B cell (primary cell): Measurements from ENCODE around the gene SEC14L6. TPM values are rescaled to one million over a fixed set of nuclear protein-coding genes. Genes with fewer than 3 reads are reported as not detected.

Experiments
- ATAC-seq: fragments of 200-7000 bp; cut with Tn5 transposase; one replicate; pipeline ENCODE4 v1.10.0; 2021; ENCODE audit warnings: low read depth, mild to moderate bottlenecking, moderate number of reproducible peaks, moderate library complexity
- CTCF ChIA-PET: fragments of 350-600 bp; sonication (Branson Sonifier 250); formaldehyde crosslinking; loops from one replicate; lab custom pipeline; 2021; ENCODE audit warnings: antibody characterized with exemption, inconsistent platforms; lab: Charles Lee
- POLR2A ChIA-PET: fragments of 350-600 bp; sonication (Branson Sonifier 250); formaldehyde crosslinking; loops from one replicate; lab custom pipeline; 2021; ENCODE audit warnings: antibody characterized with exemption; lab: Charles Lee
- DNase-seq: peaks from one replicate; pipeline ENCODE4 v3.0.0; 2013
- H2AFZ ChIP-seq: 2 replicates; pipeline ENCODE4 v1.6.1; 2012; ENCODE audit warnings: mild to moderate bottlenecking, low read depth, low read length; ENCODE audit not compliant: insufficient read depth, poor library complexity, severe bottlenecking
- H3K27ac ChIP-seq, 2 donors: 1 replicate in 1 of 2; 2 replicates in 1 of 2; pipeline ENCODE4 v1.5.1; 2012 to 2013; ENCODE audit warnings: low read length in 2 of 2, mild to moderate bottlenecking in 2 of 2, moderate library complexity in 1 of 2
- H3K27me3 ChIP-seq, 4 experiments: fragments of 200-600 bp in 1 of 4; sonication (generic) in 1 of 4; replicated peaks in 1 of 4; 1 replicate in 2 of 4; 2 replicates in 2 of 4; pipeline versions ENCODE4 v1.6.1 to v1.7.0; 2013 to 2016; ENCODE audit warnings: low read length in 3 of 4, mild to moderate bottlenecking in 2 of 4, mixed read lengths in 1 of 4, moderate library complexity in 1 of 4; ENCODE audit not compliant: insufficient read depth in 4 of 4, control insufficient read depth in 3 of 4; ENCODE audit errors: control extremely low read depth in 1 of 4
- H3K36me3 ChIP-seq, 2 experiments: replicated peaks in 1 of 2; 1 replicate in 1 of 2; 2 replicates in 1 of 2; pipeline versions ENCODE4 v1.6.1 to v1.7.1; 2013; ENCODE audit warnings: low read length in 1 of 2; ENCODE audit not compliant: insufficient read depth in 2 of 2, control insufficient read depth in 1 of 2; ENCODE audit errors: control extremely low read depth in 1 of 2, extremely low read depth in 1 of 2
- H3K4me1 ChIP-seq, 2 donors: fragments of 200-600 bp in 1 of 2; sonication (generic) in 1 of 2; 1 replicate in 1 of 2; 2 replicates in 1 of 2; pipeline versions ENCODE4 v1.5.1 to v1.6.1; 2013 to 2017; ENCODE audit warnings: low read length in 2 of 2; ENCODE audit not compliant: control insufficient read depth in 2 of 2, insufficient read depth in 2 of 2
- H3K4me2 ChIP-seq: replicated peaks from 2 replicates; pipeline ENCODE3; 2012; ENCODE audit warnings: mild to moderate bottlenecking, low read depth, low read length; ENCODE audit not compliant: poor library complexity, severe bottlenecking
- H3K4me3 ChIP-seq, 5 experiments: fragments of 200-600 bp in 1 of 5; sonication (generic) in 1 of 5; 1 replicate in 3 of 5; 2 replicates in 2 of 5; pipeline versions ENCODE4 v1.5.1 to v1.7.0; 2011 to 2016; ENCODE audit warnings: low read length in 4 of 5, mild to moderate bottlenecking in 4 of 5, low read depth in 2 of 5, control low read depth in 1 of 5, moderate library complexity in 1 of 5; ENCODE audit not compliant: insufficient read depth in 1 of 5; ENCODE audit errors: control extremely low read depth in 1 of 5, extremely low read depth in 1 of 5
- H3K79me2 ChIP-seq: fragments of 200-600 bp; sonication (generic); one replicate; pipeline ENCODE4 v1.6.0; 2016; ENCODE audit warnings: low read length; ENCODE audit not compliant: control insufficient read depth, insufficient read depth
- H3K9ac ChIP-seq: fragments of 200-600 bp; sonication (generic); 2 replicates; pipeline ENCODE4 v1.6.1; 2017; ENCODE audit warnings: mild to moderate bottlenecking, low read length, moderate library complexity
- H3K9me3 ChIP-seq, 3 donors: one replicate each; pipeline versions ENCODE4 v1.6.1 to v1.7.1; 2013; ENCODE audit warnings: low read length in 2 of 3; ENCODE audit not compliant: control insufficient read depth in 2 of 3, insufficient read depth in 1 of 3; ENCODE audit errors: control extremely low read depth in 1 of 3
- H4K20me1 ChIP-seq: 2 replicates; pipeline ENCODE4 v1.6.0; 2012; ENCODE audit warnings: mild to moderate bottlenecking, low read length; ENCODE audit not compliant: insufficient read depth, control insufficient read depth, poor library complexity, severe bottlenecking
- H3K27ac Mint-ChIP-seq: one replicate; pipeline ENCODE4 v1.8.0; 2021; ENCODE audit warnings: mixed read lengths
- H3K27me3 Mint-ChIP-seq: one replicate; pipeline ENCODE4 v1.8.0; 2021; ENCODE audit warnings: mixed read lengths
- H3K4me1 Mint-ChIP-seq: one replicate; pipeline ENCODE4 v1.8.0; 2021; ENCODE audit warnings: mixed read lengths
- H3K4me3 Mint-ChIP-seq: one replicate; pipeline ENCODE4 v1.8.0; 2021; ENCODE audit warnings: mixed read lengths
- H3K9me3 Mint-ChIP-seq: one replicate; pipeline ENCODE4 v1.8.0; 2022; ENCODE audit warnings: mixed read lengths; ENCODE audit not compliant: insufficient read depth
- EZH2 ChIP-seq: IDR thresholded peaks from 2 replicates; pipeline ENCODE4 v1.6.1; 2012; ENCODE audit warnings: borderline replicate concordance, low read depth, mild to moderate bottlenecking, moderate library complexity, low read length; ENCODE audit not compliant: insufficient read depth, poor library complexity, severe bottlenecking
- WGBS: methylation state at CpG from one replicate; pipeline ENCODE4 v1.1.5; 2013; ENCODE audit warnings: missing lambda C conversion rate; ENCODE audit not compliant: insufficient coverage; 5-methylcytosine and 5-hydroxymethylcytosine counted together
- intact Hi-C: fragments of 100-400 bp; cut with micrococcal nuclease; formaldehyde crosslinking; loops from one replicate; pipeline ENCODE4 v1.10.0; 2022
- polyA plus RNA-seq: library from polyadenylated mRNA; depleted of rRNA; stranded (reverse); fragments of >200 nt; gene quantifications from 2 replicates; pipeline ENCODE4 v1.2.3, GENCODE V29; 2012
- total RNA-seq, 2 donors: library from RNA; stranded (reverse); fragments of 120-200 nt in 1 of 2; gene quantifications; 1 replicate in 1 of 2; 2 replicates in 1 of 2; pipeline versions ENCODE4 v1.2.3 to v1.2.4, GENCODE V29; 2013 to 2022
- TF ChIP-seq, protein P1 (sequence below): fragments of 200-600 bp; IDR thresholded peaks from one replicate; pipeline ENCODE4 v1.8.0; 2022; ENCODE audit warnings: antibody characterized with exemption, mild to moderate bottlenecking

The SEC14L6 gene
- total and polyA plus RNA-seq, 2 donors (not counting 1 experiment from before 2014, with no cell fraction given) = not detected

DNA sequence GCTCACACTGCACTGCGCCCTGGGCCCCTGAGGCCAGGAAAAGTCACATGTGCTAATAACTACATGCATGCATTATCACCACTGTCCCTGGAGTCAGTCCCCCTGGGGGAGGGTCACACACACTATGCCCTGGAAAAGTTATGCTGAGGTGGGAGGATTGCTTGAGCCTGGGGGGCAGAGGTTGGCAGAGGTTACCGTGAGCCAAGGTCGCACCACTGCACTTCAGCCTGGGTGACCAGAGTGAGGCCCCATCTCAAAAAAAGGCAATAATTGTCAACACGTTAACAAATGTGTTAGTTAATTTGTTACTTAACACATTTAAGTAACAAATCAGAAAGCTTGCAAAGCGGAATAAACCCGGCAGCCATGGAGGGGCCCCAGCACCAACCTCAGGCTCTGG is 13.3 kb upstream of the SEC14L6 start:
- no peaks in the 10 kb centered on the region for H3K4me1 ChIP-seq
- WGBS = 100% methylated on average over 2 of the region's 6 CpGs
- DNase-seq = no peak
- H3K9ac ChIP-seq = no peak overlapping the region
- Mint-ChIP-seq H3K4me3 (no peak overlapping the region), H3K4me1 (no peaks in the 10 kb centered on the region), H3K27me3 (peaks cover 13% of the 10 kb centered on the region), H3K9me3 (no peaks in the 10 kb centered on the region), H3K27ac (no peak overlapping the region)
- H3K79me2 ChIP-seq = no peaks in the 10 kb centered on the region
- no peaks in the 10 kb centered on the region for H4K20me1 ChIP-seq
- H3K36me3 ChIP-seq = no peaks in the 10 kb centered on the region
- no peak for ATAC-seq
- H3K4me2 ChIP-seq = no peak overlapping the region
- no peaks in the 10 kb centered on the region for H3K9me3 ChIP-seq
- ChIA-PET POLR2A (no interaction called here), CTCF (no interaction called here)
- TF ChIP-seq, protein P1, sequence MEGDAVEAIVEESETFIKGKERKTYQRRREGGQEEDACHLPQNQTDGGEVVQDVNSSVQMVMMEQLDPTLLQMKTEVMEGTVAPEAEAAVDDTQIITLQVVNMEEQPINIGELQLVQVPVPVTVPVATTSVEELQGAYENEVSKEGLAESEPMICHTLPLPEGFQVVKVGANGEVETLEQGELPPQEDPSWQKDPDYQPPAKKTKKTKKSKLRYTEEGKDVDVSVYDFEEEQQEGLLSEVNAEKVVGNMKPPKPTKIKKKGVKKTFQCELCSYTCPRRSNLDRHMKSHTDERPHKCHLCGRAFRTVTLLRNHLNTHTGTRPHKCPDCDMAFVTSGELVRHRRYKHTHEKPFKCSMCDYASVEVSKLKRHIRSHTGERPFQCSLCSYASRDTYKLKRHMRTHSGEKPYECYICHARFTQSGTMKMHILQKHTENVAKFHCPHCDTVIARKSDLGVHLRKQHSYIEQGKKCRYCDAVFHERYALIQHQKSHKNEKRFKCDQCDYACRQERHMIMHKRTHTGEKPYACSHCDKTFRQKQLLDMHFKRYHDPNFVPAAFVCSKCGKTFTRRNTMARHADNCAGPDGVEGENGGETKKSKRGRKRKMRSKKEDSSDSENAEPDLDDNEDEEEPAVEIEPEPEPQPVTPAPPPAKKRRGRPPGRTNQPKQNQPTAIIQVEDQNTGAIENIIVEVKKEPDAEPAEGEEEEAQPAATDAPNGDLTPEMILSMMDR = no peak
- TF ChIP-seq EZH2 = no peak
- H2AFZ ChIP-seq = no peak overlapping the region
- intact Hi-C loops = no loop called here
- no peak overlapping the region for H3K4me3 ChIP-seq
- no peak overlapping the region for H3K27ac ChIP-seq
- no peaks in the 10 kb centered on the region for H3K27me3 ChIP-seq

DNA sequence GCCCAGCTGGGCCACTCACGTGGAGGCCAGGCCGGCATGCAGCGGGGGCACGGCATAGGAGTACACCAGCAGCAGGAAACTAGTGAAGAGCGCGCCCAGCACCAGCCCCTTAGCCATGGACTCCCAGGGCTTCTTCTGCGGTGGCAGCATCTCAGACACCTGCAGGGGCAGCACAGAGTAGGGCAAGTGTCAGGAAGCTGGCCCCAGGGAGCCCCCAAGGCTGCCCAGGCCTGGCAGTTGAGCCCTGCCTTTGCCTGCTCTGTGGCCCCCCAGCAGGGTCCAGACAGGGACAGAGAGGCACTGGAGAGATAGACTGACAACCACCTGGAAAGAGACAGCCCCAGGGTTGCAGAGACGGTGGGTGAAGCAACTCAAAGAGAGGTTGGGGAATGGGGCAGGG is 10.7 kb upstream of the SEC14L6 start:
- Mint-ChIP-seq H3K27me3 (peaks cover 9% of the 10 kb centered on the region), H3K9me3 (no peaks in the 10 kb centered on the region), H3K4me1 (no peaks in the 10 kb centered on the region), H3K27ac (no peak overlapping the region), H3K4me3 (no peak overlapping the region)
- H3K9ac ChIP-seq = no peak overlapping the region
- no peaks in the 10 kb centered on the region for H3K4me1 ChIP-seq
- H3K4me2 ChIP-seq = no peak overlapping the region
- TF ChIP-seq, protein P1 = no peak
- no peak for TF ChIP-seq EZH2
- ATAC-seq (no peak), DNase-seq (no peak)
- no peaks in the 10 kb centered on the region for H3K79me2 ChIP-seq
- H2AFZ ChIP-seq = no peak overlapping the region
- H3K36me3 ChIP-seq = no peaks in the 10 kb centered on the region
- no peaks in the 10 kb centered on the region for H4K20me1 ChIP-seq
- intact Hi-C loops = no loop called here
- no peak overlapping the region for H3K27ac ChIP-seq
- H3K4me3 ChIP-seq = no peak overlapping the region
- no peaks in the 10 kb centered on the region for H3K9me3 ChIP-seq
- ChIA-PET CTCF (no interaction called here), POLR2A (no interaction called here)
- H3K27me3 ChIP-seq = no peaks in the 10 kb centered on the region
- WGBS = 90% methylated on average over 7 of the region's 8 CpGs
